NCI-H526 treated with DMSO at 0.1 percent for 48 hours (cell line): ENCODE data around the gene CORO2B.

ENCODE experiments used
- DNase-seq: peaks from one replicate; lab custom pipeline; 2025; lab: John Stamatoyannopoulos, UW

The CORO2B gene, protein sequence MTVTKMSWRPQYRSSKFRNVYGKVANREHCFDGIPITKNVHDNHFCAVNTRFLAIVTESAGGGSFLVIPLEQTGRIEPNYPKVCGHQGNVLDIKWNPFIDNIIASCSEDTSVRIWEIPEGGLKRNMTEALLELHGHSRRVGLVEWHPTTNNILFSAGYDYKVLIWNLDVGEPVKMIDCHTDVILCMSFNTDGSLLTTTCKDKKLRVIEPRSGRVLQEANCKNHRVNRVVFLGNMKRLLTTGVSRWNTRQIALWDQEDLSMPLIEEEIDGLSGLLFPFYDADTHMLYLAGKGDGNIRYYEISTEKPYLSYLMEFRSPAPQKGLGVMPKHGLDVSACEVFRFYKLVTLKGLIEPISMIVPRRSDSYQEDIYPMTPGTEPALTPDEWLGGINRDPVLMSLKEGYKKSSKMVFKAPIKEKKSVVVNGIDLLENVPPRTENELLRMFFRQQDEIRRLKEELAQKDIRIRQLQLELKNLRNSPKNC

GRCh38 chr15:68578980-68579935 is at the start of gene CORO2B:
Gene CORO2B (plus strand): TSS chr15:68578993. CDS start chr15:68579263, 270 bp downstream.
- peak; percentile 51 for DNase-seq

- DNase-seq = no peak
Measured at GRCh38 chr15:68531387-68532179, 47.2 kb upstream of the CORO2B start.

DNA sequence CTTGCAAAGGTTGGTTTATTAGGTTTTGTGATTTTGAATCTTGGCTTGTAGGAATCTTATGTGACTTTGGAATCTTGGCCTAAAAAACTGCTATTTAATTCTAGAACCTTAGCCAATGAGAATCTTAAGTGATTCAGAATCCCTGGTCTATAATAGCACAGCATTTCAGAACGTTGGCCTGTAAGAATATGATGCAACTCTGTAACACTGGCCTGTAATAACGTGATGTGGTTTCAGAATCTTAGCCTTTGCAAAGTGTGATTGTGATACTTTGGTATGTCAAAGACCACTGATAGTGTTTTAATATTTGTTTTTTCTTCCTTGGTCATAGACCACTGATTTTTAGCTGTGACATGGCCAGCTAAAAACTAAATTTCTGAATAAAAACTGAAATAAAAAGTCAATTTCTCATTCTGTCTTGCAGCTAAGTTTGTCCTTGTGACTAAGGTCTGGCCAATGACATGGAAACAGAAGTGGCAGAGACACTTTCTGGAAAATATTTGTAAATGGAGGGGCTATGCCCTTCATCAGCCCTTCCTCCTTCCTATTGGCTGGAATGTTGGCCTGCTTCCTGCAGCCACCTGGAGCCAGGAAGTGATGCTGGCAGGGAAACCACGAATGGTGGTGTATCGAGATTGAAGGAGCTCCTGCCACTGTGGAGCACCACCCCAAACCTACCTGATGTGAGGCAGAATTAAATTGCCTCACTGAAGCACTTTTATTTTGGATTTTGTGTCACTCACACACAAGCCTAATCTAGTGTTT is 42.3 kb upstream of the CORO2B start:
- no peak for DNase-seq

DNA sequence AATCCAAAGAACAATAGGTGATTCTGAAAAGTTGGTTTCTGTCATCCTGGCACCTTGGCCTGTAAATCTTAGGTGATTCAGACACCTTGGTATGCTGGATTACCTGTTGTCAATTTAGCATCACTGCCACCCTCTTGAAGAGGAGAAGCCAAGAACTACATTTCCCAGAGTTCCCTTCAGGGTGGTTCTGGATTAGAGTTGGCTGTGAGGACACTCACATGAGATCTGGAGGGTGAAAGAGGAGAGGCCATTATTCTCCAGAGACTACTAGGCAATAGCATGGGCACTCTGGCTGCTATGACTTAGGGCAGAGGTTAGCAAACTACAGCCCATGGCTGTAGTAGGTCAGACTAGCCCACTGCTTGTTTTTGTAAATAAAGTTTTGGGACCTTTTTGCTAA is 41.7 kb upstream of the CORO2B start:
- no peak for DNase-seq

DNA sequence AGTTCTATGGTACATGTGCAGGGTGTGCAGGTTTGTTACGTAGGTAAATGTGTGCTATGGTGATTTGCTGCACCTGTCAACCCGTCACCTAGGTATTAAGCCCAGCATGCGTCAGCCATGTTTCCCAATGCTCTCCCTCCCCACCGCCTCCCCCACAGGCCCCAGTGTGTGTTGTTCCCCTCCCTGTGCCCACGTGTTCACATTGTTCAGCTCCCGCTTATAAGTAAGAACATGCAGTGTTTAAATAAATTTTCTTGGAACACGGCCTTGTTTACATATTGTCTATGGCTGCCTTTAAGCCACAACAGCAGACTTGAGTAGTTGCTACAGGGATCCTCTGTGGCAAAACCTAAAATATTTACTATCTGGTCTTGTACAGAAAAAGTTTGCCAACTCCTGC is 41.3 kb upstream of the CORO2B start:
- no peak for DNase-seq

GRCh38 chr15:68538311-68538710 is 40.5 kb upstream of the CORO2B start:
- DNase-seq = no peak

GRCh38 chr15:68541743-68542142 is 37.0 kb upstream of the CORO2B start:
- DNase-seq = no peak

- DNase-seq = no peak
Measured at GRCh38 chr15:68542348-68542747, 36.4 kb upstream of the CORO2B start.

DNA sequence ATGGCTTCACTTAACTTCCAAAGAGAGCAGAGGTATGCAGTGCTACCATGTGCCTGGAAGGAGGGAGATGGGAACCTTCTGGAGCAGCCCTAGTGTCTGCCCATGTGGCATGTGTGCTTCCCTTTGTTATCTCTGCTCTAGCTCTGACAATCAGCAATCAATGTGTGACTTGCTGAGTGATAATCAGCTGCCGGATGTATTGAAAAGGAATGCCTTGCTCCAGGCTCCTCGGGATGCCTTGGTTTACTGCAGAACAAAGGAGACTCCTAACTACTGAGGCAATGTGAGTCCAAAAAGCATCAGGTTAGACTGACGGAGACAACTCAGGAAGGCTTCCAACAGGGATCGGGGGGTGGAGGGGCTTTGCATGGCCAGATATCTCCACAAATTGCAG is 36.0 kb upstream of the CORO2B start:
- DNase-seq = no peak

- DNase-seq = no peak
Measured at GRCh38 chr15:68543165-68544008, 35.4 kb upstream of the CORO2B start.

DNA sequence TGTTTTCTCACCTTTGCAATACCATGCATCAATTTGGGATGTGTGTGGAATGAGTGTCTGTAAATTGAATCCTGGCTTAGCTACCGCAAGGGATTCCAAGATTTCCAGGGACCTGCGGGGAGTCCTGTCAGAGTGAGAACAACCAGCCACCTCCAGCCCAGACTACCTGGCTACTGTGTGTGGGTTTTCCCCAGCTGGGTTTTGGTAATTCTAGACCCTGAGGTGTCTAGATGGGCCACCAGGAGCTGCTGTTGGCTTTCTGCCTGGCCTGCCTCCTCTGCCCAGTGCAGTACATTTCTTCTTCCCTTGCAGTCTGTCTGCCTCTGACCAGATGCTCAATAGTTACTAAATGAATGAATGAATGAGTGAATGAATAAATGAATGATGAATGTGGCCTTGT is 32.5 kb upstream of the CORO2B start:
- no peak for DNase-seq

DNA sequence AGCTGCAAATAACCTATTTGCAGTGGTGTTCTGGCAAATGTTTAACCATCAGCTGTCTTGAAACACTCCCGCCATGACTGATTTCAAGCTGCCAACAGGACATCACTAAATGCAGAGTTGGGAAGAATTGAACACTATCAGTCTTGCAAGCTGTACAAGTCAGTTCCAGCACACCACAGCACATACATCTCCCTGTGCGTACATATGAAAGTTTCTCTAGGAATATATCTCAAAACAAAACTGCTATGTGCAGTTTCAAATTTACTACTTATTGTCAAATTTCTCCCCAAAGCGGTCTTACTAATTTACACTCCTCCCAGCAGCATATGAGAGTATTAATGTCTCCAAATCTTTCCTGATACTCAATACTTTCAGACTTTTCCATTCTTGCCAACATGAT is 30.4 kb upstream of the CORO2B start:
- DNase-seq = no peak

GRCh38 chr15:68550004-68550403 is 28.8 kb upstream of the CORO2B start:
- no peak for DNase-seq

DNA sequence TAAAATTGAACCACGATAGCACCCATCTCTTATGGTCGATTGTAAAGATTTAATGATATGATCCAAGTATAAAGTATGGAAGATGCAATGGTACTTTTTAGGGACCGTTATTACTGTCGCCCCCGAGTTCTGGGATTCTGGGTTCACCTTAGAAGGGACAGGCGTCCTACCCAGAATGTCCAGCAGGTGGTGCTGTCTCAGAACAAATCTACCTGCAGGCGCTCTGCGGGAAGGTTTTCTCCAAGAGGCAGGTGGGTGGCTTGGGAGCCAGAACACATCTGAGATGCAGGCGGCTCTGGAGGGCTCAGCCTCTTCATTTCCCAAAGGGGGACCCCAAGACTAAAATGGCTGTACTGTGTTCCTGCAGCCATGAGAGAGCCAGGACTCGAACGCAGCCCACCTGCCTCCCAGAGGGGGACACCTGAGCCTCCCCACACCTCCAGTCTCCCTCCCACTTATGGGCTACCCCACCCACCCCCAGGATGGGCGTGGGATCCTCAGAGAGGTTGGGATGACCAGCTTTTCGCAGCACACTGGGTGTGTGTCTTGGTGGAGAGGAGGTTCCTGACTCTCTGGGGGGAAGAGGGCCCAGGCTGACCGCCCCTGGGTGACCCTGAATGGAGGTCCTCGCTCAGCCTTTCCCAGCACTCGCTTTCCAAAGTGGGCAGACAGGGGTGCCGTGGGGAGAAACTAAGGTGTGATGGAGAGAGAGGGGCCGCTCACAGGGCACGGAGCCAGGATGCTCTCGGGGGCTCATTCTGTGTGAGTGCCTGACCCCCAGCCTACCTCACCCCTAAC is 28.1 kb upstream of the CORO2B start:
- DNase-seq = peak; percentile 22

GRCh38 chr15:68551296-68551635 is 27.5 kb upstream of the CORO2B start:
- DNase-seq = no peak

DNA sequence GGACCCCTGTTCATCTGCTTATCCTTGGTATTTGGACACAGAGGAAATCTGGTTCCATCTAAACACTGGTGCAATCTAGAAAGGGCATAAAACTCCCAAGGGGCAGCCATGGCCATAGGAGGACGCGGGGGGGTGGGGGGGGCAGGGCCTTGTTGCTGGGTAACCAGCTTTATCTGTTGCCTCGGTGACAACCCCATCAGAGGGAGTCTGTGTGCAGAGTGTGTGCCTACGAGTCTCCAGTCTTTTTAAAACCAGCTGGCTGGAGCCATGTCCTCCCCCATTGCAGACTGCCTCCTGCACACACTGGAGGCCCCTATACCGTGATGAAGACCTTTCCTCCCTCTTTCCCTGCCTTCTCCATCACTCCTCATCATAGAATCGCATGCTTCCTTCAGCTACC is 26.4 kb upstream of the CORO2B start:
- DNase-seq = no peak

DNA sequence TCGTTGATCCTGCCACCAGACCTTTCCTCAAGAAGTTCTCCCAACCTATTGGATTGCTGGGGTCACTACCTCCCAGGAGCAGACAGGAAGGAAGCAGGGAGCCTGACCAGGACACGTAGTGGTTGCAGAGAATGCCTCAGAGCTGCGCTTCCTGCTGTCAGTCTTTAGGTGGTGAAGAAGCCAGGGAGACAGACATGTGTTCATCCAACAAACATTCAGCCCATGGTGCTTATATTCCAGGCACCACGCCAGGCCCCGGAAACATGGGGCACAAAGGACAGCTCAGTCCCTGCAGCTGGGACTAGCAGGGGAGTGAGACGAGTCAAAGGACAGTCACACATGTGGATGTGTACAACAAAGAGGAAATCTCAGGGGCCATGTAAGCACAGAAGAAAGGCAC is 26.0 kb upstream of the CORO2B start:
- DNase-seq = no peak

DNA sequence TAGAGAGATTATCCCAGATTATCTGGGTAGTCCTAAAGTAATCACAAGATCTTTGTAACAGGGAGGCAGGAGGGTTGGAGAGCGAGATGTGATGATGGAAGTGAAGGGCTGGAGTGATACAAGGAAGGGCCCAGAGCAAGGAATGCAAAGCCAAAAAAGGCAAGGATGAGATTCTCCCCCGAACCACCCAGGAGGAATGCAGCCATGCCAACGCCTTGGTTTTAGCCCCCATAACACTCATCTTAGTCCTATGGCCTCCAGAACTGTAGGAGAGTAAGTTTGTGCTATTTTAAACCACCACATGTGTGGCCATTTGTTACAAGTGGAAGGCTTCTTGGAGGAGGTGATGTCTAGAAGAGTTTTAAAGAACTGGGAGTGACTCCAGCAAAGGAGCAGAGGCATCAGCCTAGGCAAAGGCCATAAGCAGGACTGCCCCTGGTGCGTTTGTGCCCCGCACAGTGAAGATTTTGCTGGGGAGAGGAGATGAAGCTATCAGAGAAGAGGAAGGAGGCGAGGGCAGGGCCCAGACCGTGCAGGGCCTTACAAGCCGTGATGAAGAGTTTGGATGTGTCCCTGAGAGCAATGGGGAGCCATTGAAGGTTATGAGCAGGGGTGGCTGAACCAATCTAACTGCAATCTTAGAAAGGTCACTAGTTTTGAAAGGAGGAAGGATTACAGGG is 25.3 kb upstream of the CORO2B start:
- no peak for DNase-seq
